Kasumi-1 (cell line): ENCODE results near the gene CTDSP1.

Source experiments
- DNase-seq, 2 experiments: peaks; one replicate each; lab custom pipeline; 2025; lab: John Stamatoyannopoulos, UW

Gene CTDSP1

DNA sequence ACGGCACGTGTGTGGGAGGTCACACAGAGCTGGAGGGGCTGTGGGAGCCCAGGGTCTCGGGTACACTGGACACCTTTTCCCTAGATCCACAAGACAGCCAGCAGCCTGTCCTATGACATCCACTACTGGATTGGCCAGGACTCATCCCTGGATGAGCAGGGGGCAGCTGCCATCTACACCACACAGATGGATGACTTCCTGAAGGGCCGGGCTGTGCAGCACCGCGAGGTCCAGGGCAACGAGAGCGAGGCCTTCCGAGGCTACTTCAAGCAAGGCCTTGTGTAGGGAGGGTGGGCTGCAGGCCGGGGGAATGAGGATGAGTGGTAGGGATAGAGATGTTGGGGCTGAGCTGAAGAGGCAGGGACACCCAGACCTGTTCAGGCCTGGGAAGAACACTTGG lies 25.9 kb downstream of the CTDSP1 start:
- no peak for DNase-seq

DNA sequence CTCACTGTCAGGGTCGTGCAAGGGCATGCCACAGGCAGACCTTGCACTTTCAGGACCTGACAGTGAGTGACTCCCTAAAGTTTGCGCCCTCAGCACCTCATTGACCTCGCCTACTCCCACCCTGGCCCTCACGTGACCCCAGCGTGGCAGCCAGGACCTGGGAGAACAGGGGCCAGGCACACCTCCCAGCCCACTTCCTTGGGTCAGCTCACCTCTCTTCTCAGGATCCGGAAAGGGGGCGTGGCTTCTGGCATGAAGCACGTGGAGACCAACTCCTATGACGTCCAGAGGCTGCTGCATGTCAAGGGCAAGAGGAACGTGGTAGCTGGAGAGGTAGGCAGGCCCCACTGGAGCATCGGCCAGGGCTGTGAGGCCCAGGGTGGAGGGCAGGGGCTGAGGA lies 28.1 kb downstream of the CTDSP1 start:
- no peak for DNase-seq

DNA sequence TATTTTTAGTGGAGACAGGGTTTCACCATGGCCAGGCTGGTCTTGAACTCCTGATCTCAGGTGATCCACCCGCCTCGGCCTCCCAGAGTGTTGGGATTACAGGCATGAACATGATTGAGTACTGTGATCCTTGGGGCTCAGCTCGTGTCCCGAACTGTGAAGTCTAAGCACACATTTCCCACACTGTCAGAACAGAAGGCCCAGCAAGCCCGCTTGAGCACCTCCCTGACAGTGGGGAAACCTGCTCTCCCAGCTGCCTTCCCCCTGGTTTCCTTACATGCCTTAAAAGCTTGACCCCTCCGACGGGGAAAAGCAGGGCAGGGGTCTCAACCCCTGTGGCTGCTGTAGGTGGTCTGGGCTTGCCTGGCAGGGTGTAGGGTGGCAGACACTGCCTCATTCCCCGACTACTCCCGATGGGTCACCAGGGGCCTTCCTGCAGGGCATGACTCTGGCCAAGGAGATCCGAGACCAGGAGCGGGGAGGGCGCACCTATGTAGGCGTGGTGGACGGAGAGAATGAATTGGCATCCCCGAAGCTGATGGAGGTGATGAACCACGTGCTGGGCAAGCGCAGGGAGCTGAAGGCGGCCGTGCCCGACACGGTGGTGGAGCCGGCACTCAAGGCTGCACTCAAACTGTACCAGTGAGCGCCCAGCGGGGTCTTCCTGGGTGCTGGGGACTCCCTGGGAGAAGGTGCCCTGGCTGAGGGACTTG lies 29.3 kb downstream of the CTDSP1 start:
- DNase-seq, result no peak

DNA sequence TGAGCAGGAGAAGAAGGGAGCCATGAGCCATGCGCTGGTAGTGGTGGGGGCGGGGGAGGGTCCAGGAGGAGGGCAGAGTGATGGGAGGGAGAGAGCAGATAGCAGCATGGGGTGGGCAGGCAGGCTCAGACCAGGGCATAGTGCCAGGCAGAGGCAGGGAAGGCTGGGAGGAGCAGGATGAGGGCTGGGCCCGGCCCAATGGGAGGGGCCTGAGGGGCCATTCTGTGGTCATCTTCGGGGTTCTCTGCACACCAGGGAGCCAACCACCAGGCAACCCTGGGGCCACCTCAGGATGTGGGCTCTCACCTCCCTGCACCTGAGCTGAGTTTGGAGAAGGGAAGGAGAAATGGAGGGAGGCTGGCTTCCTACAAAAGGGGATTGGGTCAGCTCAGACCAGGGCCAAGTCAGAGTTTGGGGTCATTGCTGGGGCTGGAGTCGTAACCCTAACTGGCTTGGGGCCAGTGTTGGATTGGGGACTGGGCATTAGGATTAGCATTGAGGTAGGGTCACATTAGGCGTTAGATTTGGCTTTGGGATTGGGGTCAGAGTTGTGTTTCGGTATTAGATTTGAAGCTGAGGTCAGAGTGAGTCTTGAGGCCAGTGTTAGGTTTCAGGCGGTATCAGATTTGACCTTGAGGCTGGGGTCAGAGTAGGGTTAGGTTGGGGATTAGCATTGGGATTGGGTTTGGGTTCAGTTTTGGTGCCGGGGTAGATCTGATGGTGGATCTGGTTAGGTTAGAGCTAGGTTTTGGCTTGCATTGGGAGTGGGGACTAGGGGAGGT lies 30.4 kb downstream of the CTDSP1 start:
- no peak for DNase-seq

GRCh38 chr2:218430721-218431120 lies 31.1 kb downstream of the CTDSP1 start:
- DNase-seq, result no peak

DNA sequence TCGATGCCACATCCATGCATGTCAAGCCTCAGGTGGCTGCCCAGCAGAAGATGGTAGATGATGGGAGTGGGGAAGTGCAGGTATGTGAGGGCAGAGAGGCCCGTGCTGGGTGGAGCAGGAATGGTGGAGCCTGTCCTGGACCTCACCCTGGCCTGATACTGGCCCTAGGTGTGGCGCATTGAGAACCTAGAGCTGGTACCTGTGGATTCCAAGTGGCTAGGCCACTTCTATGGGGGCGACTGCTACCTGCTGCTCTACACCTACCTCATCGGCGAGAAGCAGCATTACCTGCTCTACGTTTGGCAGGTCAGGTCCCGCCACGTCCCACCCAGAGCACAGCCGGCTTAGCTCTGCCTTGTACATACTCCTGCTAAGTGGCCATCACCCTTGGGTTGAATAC lies 32.2 kb downstream of the CTDSP1 start:
- no peak for DNase-seq

GRCh38 chr2:218432676-218433365 lies 33.2 kb downstream of the CTDSP1 start:
- no peak for DNase-seq

DNA sequence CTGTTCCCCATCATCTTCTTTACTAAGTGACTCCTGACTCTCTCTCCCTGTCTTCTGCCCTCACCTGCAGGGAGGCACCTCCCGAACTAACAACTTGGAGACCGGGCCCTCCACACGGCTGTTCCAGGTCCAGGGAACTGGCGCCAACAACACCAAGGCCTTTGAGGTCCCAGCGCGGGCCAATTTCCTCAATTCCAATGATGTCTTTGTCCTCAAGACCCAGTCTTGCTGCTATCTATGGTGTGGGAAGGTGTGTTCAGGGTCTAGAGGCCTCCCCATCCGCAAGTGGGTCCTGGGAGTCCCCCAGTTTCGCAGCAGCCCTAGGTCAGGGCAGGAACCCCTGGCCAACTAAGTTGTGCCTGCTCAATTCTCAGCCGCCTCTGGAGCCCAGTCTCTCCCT lies 34.8 kb downstream of the CTDSP1 start:
- no peak for DNase-seq

- DNase-seq, result no peak
These were observed 35.6 kb downstream of the CTDSP1 start for GRCh38 chr2:218435003-218435982.

DNA sequence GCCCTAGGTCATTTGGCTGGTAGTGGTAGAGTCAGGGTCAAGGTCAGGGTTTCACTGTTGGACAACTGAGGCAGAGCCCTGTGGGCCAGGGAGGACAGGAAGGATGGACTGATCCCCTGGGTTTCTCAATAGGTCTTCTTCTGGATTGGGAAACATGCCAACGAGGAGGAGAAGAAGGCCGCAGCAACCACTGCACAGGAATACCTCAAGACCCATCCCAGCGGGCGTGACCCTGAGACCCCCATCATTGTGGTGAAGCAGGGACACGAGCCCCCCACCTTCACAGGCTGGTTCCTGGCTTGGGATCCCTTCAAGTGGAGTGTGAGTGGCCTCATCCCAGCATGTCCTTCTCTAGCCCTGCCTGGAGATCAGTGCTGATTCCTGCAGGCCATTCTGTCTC lies 37.3 kb downstream of the CTDSP1 start:
- no peak for DNase-seq

DNA sequence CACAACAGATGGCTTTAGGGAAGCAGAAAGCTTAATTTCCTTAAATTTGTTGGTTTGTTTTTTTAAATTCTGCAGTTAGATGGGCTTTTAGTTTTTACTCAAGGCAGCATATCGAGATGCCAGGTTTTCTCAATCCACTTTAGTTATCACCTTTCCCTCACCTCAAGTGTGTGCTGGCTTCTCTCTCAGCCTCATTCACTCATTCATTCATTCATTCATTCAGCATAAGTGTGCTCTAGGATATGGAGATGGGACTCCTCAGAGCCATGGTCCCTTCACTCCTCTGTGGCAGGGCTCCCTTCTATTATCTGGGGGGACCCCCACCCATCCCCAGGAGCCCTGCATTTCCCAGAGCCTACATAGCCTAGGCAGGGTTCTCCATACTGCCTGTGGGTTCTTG lies 38.3 kb downstream of the CTDSP1 start:
- DNase-seq, result no peak

DNA sequence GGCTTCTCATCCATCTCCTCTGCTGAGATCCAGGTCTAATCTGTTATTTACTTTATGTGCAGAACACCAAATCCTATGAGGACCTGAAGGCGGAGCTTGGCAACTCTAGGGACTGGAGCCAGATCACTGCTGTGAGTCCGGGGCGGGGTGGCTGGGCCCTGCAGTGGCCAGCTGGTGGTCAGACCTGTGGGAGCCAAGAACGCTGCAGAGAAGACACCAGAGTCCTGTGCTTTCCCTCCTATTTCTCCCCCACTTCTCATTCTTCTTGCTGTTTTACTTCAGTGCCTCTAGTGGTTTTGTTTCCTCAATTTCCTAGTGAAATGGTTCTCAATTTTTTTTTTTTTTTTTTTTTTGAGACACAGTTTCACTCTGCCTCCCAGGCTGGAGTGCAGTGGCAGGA lies 38.9 kb downstream of the CTDSP1 start:
- DNase-seq, result no peak

GRCh38 chr2:218444692-218445357 lies 45.2 kb downstream of the CTDSP1 start:
- DNase-seq, result no peak

GRCh38 chr2:218445602-218446001 lies 45.9 kb downstream of the CTDSP1 start:
- no peak for DNase-seq

- no peak for DNase-seq
These were observed 46.9 kb downstream of the CTDSP1 start for GRCh38 chr2:218446547-218446946.

GRCh38 chr2:218447072-218447471 lies 47.4 kb downstream of the CTDSP1 start:
- DNase-seq, result no peak

DNA sequence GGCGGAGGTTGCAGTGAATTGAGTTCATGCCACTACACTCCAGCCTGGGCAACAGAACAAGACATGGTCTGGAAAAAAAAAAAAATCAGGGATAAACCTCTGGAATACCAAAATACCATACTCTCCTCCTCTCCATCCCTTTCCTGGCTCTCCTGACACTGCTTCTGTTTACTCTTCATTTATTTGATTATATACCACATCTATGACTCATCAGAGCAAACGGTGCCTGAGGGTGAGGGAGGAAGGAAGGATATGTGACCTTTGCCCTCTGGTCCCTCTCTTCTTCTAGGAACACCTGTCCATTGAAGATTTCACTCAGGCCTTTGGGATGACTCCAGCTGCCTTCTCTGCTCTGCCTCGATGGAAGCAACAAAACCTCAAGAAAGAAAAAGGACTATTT lies 49.3 kb downstream of the CTDSP1 start:
- no peak for DNase-seq

DNA sequence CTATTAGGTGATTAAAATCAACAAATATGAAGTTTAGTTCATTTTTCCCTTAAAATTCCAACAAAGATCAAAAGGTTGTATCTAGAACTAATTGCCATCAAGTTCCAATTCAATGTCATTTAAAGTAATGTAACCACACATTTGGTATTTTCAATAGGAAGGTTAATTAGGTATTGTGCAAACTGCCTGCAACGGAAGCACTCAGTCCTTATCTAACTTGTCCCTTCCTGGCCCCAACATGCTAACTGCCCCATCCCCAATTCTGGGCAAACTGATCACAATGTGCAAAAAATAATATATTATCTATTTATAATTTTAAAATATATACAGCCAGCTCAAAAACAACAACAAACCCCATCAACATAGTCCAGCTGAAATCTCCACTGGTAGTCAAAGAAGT lies 52.4 kb downstream of the CTDSP1 start:
- DNase-seq, result no peak
